GM12865 (cell line): ENCODE data around the gene MAPK9.

Source experiments
- DNase-seq: peaks from one replicate; pipeline ENCODE4 v3.0.0; 2010; ENCODE audit warnings: low read depth
- H3K4me3 ChIP-seq: 2 replicates; pipeline ENCODE4 v1.5.1; 2011; ENCODE audit warnings: mild to moderate bottlenecking, low read depth, low read length, control low read depth
- TF ChIP-seq, protein P1 (sequence below): IDR thresholded peaks from 2 replicates; pipeline ENCODE4 v1.5.1; 2011; ENCODE audit warnings: low read length, control low read depth, low read depth, inconsistent platforms; ENCODE audit not compliant: insufficient read depth; ENCODE audit errors: missing control alignments

Gene MAPK9

GRCh38 chr5:180287868-180288267 is 4.0 kb downstream of the MAPK9 start:
- TF ChIP-seq, protein P1, sequence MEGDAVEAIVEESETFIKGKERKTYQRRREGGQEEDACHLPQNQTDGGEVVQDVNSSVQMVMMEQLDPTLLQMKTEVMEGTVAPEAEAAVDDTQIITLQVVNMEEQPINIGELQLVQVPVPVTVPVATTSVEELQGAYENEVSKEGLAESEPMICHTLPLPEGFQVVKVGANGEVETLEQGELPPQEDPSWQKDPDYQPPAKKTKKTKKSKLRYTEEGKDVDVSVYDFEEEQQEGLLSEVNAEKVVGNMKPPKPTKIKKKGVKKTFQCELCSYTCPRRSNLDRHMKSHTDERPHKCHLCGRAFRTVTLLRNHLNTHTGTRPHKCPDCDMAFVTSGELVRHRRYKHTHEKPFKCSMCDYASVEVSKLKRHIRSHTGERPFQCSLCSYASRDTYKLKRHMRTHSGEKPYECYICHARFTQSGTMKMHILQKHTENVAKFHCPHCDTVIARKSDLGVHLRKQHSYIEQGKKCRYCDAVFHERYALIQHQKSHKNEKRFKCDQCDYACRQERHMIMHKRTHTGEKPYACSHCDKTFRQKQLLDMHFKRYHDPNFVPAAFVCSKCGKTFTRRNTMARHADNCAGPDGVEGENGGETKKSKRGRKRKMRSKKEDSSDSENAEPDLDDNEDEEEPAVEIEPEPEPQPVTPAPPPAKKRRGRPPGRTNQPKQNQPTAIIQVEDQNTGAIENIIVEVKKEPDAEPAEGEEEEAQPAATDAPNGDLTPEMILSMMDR, result no peak
- no peak for DNase-seq
- H3K4me3 ChIP-seq, result no peak overlapping the region

DNA sequence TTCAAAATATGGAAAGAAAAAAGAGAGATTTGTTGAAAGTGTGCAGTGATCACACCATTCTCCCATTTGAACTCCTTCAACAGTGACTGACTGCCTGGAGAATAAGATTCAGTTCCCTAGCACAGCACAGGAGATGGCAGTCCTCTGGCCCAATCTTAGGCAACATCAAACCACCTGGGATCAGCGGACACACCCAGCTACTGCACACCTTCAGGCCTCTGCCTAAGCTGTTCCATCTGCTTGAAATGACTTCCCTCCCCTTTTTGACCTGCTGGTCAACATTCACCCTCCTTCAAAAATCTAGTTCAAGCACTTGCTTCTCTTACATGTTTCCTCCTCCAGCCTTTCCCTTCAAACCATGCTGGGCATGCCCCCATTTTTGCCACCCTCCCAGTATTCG is 4.5 kb downstream of the MAPK9 start:
- TF ChIP-seq, protein P1, result no peak
- H3K4me3 ChIP-seq, result no peak overlapping the region
- DNase-seq, result no peak

GRCh38 chr5:180284149-180284548 is 7.7 kb downstream of the MAPK9 start:
- H3K4me3 ChIP-seq, result no peak overlapping the region
- TF ChIP-seq, protein P1, result no peak
- no peak for DNase-seq

GRCh38 chr5:180283026-180283615 is 8.8 kb downstream of the MAPK9 start:
- no peak for DNase-seq
- TF ChIP-seq, protein P1, result no peak
- no peak overlapping the region for H3K4me3 ChIP-seq

DNA sequence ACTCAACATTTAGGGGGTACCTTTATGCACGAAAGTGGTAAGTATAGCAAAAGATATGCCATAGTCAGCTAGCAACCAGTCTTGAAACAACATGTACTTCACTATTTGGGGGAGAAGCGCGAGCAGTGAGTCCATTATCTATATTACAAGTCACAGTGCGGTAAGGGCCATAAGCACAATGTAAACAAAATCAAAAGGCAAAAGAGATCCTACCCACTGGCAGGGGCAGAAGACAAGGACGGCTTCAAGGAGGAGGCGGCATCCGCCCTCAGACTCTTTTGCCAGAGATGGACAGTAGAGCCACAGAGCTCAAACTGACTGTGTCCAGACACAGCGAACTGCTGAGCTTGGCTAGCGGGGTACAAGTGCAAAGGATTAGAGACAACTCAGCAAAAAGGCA is 9.6 kb downstream of the MAPK9 start:
- no peak overlapping the region for H3K4me3 ChIP-seq
- TF ChIP-seq, protein P1, result no peak
- no peak for DNase-seq

- TF ChIP-seq, protein P1, result no peak
- no peak for DNase-seq
- H3K4me3 ChIP-seq, result no peak overlapping the region
Observed at GRCh38 chr5:180281706-180282105, 10.2 kb downstream of the MAPK9 start.

- DNase-seq, result no peak
- H3K4me3 ChIP-seq, result no peak overlapping the region
- TF ChIP-seq, protein P1, result no peak
Observed at GRCh38 chr5:180274695-180275094, 17.2 kb downstream of the MAPK9 start.
